GM12878 (cell line): ENCODE data around the gene SPDYE4. TPM values are rescaled to one million over a fixed set of nuclear protein-coding genes. Genes with fewer than 3 reads are reported as not detected.

Source experiments
- ATAC-seq: fragments of 200-7000 bp; cut with Tn5 transposase; 3 replicates; pipeline ENCODE4 v1.9.1; 2020; ENCODE audit warnings: mild to moderate bottlenecking, moderate library complexity
- BruUV-seq: library from RNA; stranded (reverse); fragments of 400-500 nt; replicated peaks from 2 replicates; lab custom pipeline; 2021; lab: Mats Ljungman, UMichigan
- CTCF ChIA-PET: fragments of 300-600 bp; sonication (Branson Sonifier 250); formaldehyde crosslinking; extraction: SDS; loops from one replicate; lab custom pipeline; 2021; ENCODE audit warnings: inconsistent platforms; lab: Yijun Ruan, JAX
- POLR2A ChIA-PET: fragments of 350-600 bp; formaldehyde crosslinking; extraction: SDS; loops from one replicate; lab custom pipeline; 2021; ENCODE audit warnings: inconsistent platforms; lab: Charles Lee
- RAD21 ChIA-PET: fragments of 300-600 bp; sonication (Branson Sonifier 250); formaldehyde crosslinking; loops from one replicate; lab custom pipeline; 2023; ENCODE audit warnings: antibody characterized with exemption; ENCODE audit not compliant: unreplicated experiment; lab: Charles Lee
- SMC1A ChIA-PET: fragments of 300-600 bp; sonication (Branson Sonifier 250); formaldehyde crosslinking; loops from one replicate; lab custom pipeline; 2023; ENCODE audit not compliant: unreplicated experiment, uncharacterized antibody; lab: Charles Lee
- DNase-seq: peaks from one replicate; pipeline ENCODE4 v3.0.0-alpha.2; 2011; ENCODE audit warnings: low read depth, low spot score
- FAIRE-seq: peaks from 3 replicates; lab custom pipeline; 2011; peaks lifted over from hg19 to GRCh38; lab: Jason Lieb, UNC
- H2AFZ ChIP-seq: 2 replicates; pipeline ENCODE4 v1.6.0; 2011; ENCODE audit warnings: low read depth, low read length, control low read depth; ENCODE audit not compliant: control insufficient read depth
- H3K27ac ChIP-seq: 2 replicates; pipeline ENCODE4 v1.5.1; 2011; ENCODE audit warnings: control low read depth; ENCODE audit not compliant: control insufficient read depth, insufficient read depth
- H3K27me3 ChIP-seq, 2 experiments: replicated peaks in 1 of 2; 2 replicates each; pipeline versions ENCODE4 v1.6.0 to v1.6.1; 2011; ENCODE audit warnings: low read length in 1 of 2; ENCODE audit not compliant: control insufficient read depth in 2 of 2, insufficient read depth in 2 of 2
- H3K36me3 ChIP-seq, 2 experiments: 2 replicates each; pipeline ENCODE4 v1.5.1; 2011; ENCODE audit warnings: low read length in 1 of 2; ENCODE audit not compliant: control insufficient read depth in 2 of 2, insufficient read depth in 2 of 2
- H3K4me1 ChIP-seq: 2 replicates; pipeline ENCODE4 v1.6.1; 2011; ENCODE audit warnings: mild to moderate bottlenecking, low read length, moderate library complexity, mixed read lengths; ENCODE audit not compliant: control insufficient read depth, insufficient read depth
- H3K4me2 ChIP-seq: 2 replicates; pipeline ENCODE4 v1.6.0; 2011; ENCODE audit warnings: control low read depth; ENCODE audit not compliant: control insufficient read depth, insufficient read depth
- H3K4me3 ChIP-seq: fragments of 200-600 bp; sonication (generic); 2 replicates; pipeline ENCODE4 v1.5.1; 2016
- H3K79me2 ChIP-seq: 2 replicates; pipeline ENCODE4 v1.6.0; 2011; ENCODE audit warnings: low read length; ENCODE audit not compliant: control insufficient read depth, insufficient read depth
- H3K9ac ChIP-seq: 2 replicates; pipeline ENCODE4 v1.8.0; 2011; ENCODE audit warnings: low read length, control low read depth, mixed read lengths; ENCODE audit not compliant: control insufficient read depth, insufficient read depth
- H3K9me3 ChIP-seq: replicated peaks from 3 replicates; pipeline ENCODE4 v1.5.1; 2011; ENCODE audit warnings: mild to moderate bottlenecking, low read length; ENCODE audit not compliant: control insufficient read depth, insufficient read depth
- H4K20me1 ChIP-seq: 2 replicates; pipeline ENCODE4 v1.6.0; 2011; ENCODE audit not compliant: control insufficient read depth, insufficient read depth
- CREM ChIP-seq: IDR thresholded peaks from 2 replicates; pipeline ENCODE4 v1.6.1; 2014; ENCODE audit warnings: antibody characterized with exemption, low read depth
- CTCF ChIP-seq, 3 experiments: IDR thresholded peaks in 2 of 3; conservative IDR thresholded peaks in 1 of 3; 2 replicates each; pipeline ENCODE4 v1.5.1; 2011; ENCODE audit warnings: low read depth in 3 of 3, low read length in 3 of 3, mild to moderate bottlenecking in 3 of 3, control low read depth in 2 of 3, moderate library complexity in 2 of 3, inconsistent platforms in 1 of 3, mixed read lengths in 1 of 3; ENCODE audit not compliant: control insufficient read depth in 2 of 3, insufficient read depth in 1 of 3; ENCODE audit errors: extremely low read depth in 1 of 3
- ESRRA ChIP-seq: IDR thresholded peaks from 2 replicates; pipeline ENCODE4 v1.6.1; 2012; ENCODE audit warnings: mild to moderate bottlenecking, low read length, improper control_type of control experiment
- HDGF ChIP-seq: fragments of 450-650 bp; IDR thresholded peaks from 2 replicates; pipeline ENCODE4 v1.6.1; 2016; ENCODE audit warnings: antibody characterized with exemption
- IRF4 ChIP-seq: IDR thresholded peaks from 2 replicates; pipeline ENCODE4 v1.6.1; 2011; ENCODE audit warnings: low read depth, low read length
- NRF1 ChIP-seq: conservative IDR thresholded peaks from 2 replicates; pipeline ENCODE4 v1.6.1; 2011; ENCODE audit warnings: mild to moderate bottlenecking, low read depth, low read length, improper control_type of control experiment
- POLR2A ChIP-seq: IDR thresholded peaks from 2 replicates; pipeline ENCODE4 v1.6.1; 2011; ENCODE audit warnings: low read depth, mild to moderate bottlenecking, low read length
- POLR2AphosphoS2 ChIP-seq: IDR thresholded peaks from 2 replicates; pipeline ENCODE4 v1.6.1; 2011; ENCODE audit warnings: low read depth, mild to moderate bottlenecking, low read length, improper control_type of control experiment, moderate library complexity
- SREBF2 ChIP-seq: IDR thresholded peaks from 2 replicates; pipeline ENCODE4 v1.6.1; 2012; ENCODE audit warnings: mild to moderate bottlenecking, low read length
- ZBTB40 ChIP-seq: fragments of 450-650 bp; IDR thresholded peaks from 2 replicates; pipeline ENCODE4 v1.6.1; 2016; ENCODE audit warnings: mild to moderate bottlenecking, moderate library complexity, borderline replicate concordance
- ZNF24 ChIP-seq: fragments of 450-650 bp; IDR thresholded peaks from 2 replicates; pipeline ENCODE4 v1.6.1; 2017; ENCODE audit warnings: antibody characterized with exemption, mild to moderate bottlenecking
- WGBS: methylation state at CpG from one replicate; pipeline ENCODE4 v1.1.6; 2016; ENCODE audit warnings: low lambda C conversion rate; ENCODE audit not compliant: insufficient replicate concordance, insufficient coverage; ENCODE audit errors: missing lambda C conversion rate; 5-methylcytosine and 5-hydroxymethylcytosine counted together
- in situ Hi-C: fragments of 300-500 bp; cut with MboI; formaldehyde crosslinking; loops from 9 replicates; pipeline ENCODE4 v1.14.3; 2018; ENCODE audit warnings: mixed read lengths
- intact Hi-C: fragments of 100-400 bp; cut with micrococcal nuclease; formaldehyde crosslinking; loops from one replicate; pipeline ENCODE4 v1.14.2; 2022; ENCODE audit not compliant: unreplicated experiment
- polyA plus RNA-seq, 11 experiments: library from polyadenylated mRNA; depleted of rRNA in 4 of 11; unstranded in 6 of 11; stranded (reverse) in 5 of 11; fragments of >200 nt; fragmentation: Nextera tagmentation in 4 of 11; fragmentation: Illumina TruSeq in 1 of 11; extraction: Ambion mirVana in 4 of 11; extraction: Trizol in 1 of 11; gene quantifications; 1 replicate in 1 of 11; 2 replicates in 10 of 11; pipeline versions ENCODE4 v1.2.1 to v1.2.3, GENCODE V29; 2011 to 2016; ENCODE audit warnings: inconsistent platforms in 2 of 11, missing spikeins in 2 of 11, low read depth in 1 of 11
- total RNA-seq, 4 experiments: library from RNA; depleted of rRNA in 3 of 4; stranded (reverse); fragments of >200 nt in 3 of 4; fragmentation: Illumina TruSeq in 1 of 4; extraction: Trizol in 1 of 4; gene quantifications; 2 replicates each; pipeline versions ENCODE4 v1.2.1 to v1.2.3, GENCODE V29; 2013 to 2021
- TF ChIP-seq, protein P1 (sequence below): fragments of 450-650 bp; IDR thresholded peaks from 2 replicates; pipeline ENCODE4 v1.6.1; 2017; ENCODE audit warnings: borderline replicate concordance

Gene SPDYE4
- total and polyA plus RNA-seq, 10 of the 15 experiments (the other 5 are each of a cell fraction or from before 2014, with no cell fraction given): 0.07 to 0.18 TPM; not detected in 8

DNA sequence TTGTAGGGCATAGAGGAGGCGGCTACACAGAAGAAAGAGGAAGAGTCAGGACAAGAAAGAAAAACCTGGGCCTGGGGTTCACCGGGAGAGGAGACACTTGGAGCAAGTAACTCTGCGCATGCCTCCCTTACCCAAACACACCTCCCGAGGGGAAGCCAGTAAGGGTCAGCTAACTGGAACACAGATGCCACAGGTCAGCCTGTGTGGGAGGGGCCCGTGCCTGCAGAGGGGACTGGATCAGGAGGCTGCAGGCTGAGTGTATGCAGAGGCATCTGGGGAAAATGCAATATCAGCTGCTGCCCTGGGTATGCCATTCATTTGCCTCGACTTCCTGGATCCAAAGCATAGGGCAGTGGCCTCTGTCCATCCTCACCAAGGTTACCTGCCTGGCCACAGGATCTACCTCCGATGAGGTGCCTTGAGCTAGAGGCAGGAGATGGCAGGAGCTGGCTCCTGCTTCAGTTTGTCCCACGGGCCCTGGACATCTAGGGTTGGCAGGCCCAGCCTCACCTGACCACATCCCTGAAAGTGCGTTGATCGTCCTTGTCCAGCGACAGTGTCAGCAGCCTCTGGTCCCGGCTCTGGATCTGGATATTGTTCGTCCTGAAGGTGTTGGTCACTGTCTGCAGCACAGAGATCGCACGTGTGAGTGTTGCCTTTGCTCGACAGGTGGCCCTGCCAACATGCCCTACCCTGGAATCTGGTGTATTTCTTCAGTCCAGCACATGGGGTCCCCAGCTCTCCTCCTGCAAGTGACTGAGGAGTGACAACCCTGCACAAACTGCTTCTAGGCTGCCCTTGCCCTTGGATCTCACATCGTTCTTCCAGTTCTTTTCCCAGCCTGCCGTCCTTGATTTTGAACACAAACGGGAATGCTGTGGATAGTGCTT is 45.4 kb upstream of the SPDYE4 start:
- H3K4me2 ChIP-seq: no peak overlapping the region
- no peaks in the 10 kb centered on the region; the same call in none of the 2 replicates for H3K79me2 ChIP-seq
- no TSS peak for BruUV-seq
- in situ Hi-C loops: no loop called here
- RAD21 ChIA-PET: no interaction called here
- intact Hi-C loops: loop anchor here (10.0 kb wide), 1 partner anchor 191 kb away; no protein-coding TSS in a partner anchor
- H3K27ac ChIP-seq: no peak overlapping the region
- H3K9ac ChIP-seq: no peak overlapping the region
- no peak overlapping the region for H3K4me3 ChIP-seq
- FAIRE-seq: no peak
- no peak for DNase-seq
- POLR2A ChIA-PET: no interaction called here
- ATAC-seq: no peak
- H3K36me3 ChIP-seq: peaks cover 38 to 56% of the 10 kb centered on the region in 2 experiments
- no peaks in the 10 kb centered on the region for H3K27me3 ChIP-seq
- CTCF ChIA-PET: interaction anchor here (1.0 to 1.1 kb wide), 2 partner anchors 91 to 194 kb away, joined by 4 to 5 read pairs; no protein-coding TSS in a partner anchor
- no peaks in the 10 kb centered on the region for H4K20me1 ChIP-seq
- WGBS: 90% methylated on average over 19 of the region's 19 CpGs
- SMC1A ChIA-PET: interaction anchor here (1.2 kb wide), 1 partner anchor 90 kb away, joined by 4 read pairs; no protein-coding TSS in a partner anchor
- no peak overlapping the region for H2AFZ ChIP-seq
- H3K4me1 ChIP-seq: peaks cover 37% of the 10 kb centered on the region
- H3K9me3 ChIP-seq: peaks cover 2% of the 10 kb centered on the region; the same call in 1 of the 3 replicates
- TF ChIP-seq CREM (no peak), NRF1 (no peak), ZBTB40 (no peak), IRF4 (no peak), HDGF (no peak), POLR2A (0 out of 2 replicates have a peak, but pooled peaks have one; percentile 29), ZNF24 (no peak), CTCF (IDR thresholded peaks at IDR 0.05 in 2 of 3, conservative IDR thresholded peaks at IDR 0.05 in 1 of 3; ENCODE audit: control insufficient read depth in 2 of 3, extremely low read depth in 1 of 3, insufficient read depth in 1 of 3, low read depth in 3 of 3, low read length in 3 of 3) (peak in 1 of 3 experiments; percentile 21; a peak in 1 of 6 replicates), POLR2AphosphoS2 (peak; percentile 3; the same call in 1 of the 2 replicates), ESRRA (no peak), SREBF2 (no peak)
- TF ChIP-seq, protein P1, sequence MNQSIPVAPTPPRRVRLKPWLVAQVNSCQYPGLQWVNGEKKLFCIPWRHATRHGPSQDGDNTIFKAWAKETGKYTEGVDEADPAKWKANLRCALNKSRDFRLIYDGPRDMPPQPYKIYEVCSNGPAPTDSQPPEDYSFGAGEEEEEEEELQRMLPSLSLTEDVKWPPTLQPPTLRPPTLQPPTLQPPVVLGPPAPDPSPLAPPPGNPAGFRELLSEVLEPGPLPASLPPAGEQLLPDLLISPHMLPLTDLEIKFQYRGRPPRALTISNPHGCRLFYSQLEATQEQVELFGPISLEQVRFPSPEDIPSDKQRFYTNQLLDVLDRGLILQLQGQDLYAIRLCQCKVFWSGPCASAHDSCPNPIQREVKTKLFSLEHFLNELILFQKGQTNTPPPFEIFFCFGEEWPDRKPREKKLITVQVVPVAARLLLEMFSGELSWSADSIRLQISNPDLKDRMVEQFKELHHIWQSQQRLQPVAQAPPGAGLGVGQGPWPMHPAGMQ: no peak
